Thyroid gland (tissue), 4 donors: ENCODE measurements around the gene ABCA13. TPM values are rescaled to one million over a fixed set of nuclear protein-coding genes. Genes with fewer than 3 reads are reported as not detected.

Experiments
- DNase-seq, 2 donors: peaks; one replicate each; pipeline ENCODE4 v3.0.0-alpha.2; 2019
- H3K27ac ChIP-seq, 3 donors: fragments of 200-600 bp; sonication (generic); 1 replicate in 2 of 3; 2 replicates in 1 of 3; pipeline ENCODE4 v1.5.1; 2016 to 2019; ENCODE audit warnings: mild to moderate bottlenecking in 1 of 3, moderate library complexity in 1 of 3
- H3K27me3 ChIP-seq: fragments of 200-600 bp; sonication (generic); one replicate; pipeline ENCODE4 v1.5.1; 2019
- H3K36me3 ChIP-seq, 2 donors: fragments of 200-600 bp; sonication (generic); one replicate each; pipeline ENCODE4 v1.5.1; 2016 to 2019
- H3K4me1 ChIP-seq, 2 donors: fragments of 200-600 bp; sonication (generic); one replicate each; pipeline ENCODE4 v1.5.1; 2017 to 2019
- H3K4me3 ChIP-seq, 3 donors: fragments of 200-600 bp; sonication (generic); replicated peaks in 1 of 3; 1 replicate in 2 of 3; 2 replicates in 1 of 3; pipeline ENCODE4 v1.5.1; 2016; ENCODE audit warnings: mild to moderate bottlenecking in 1 of 3
- H3K9me3 ChIP-seq: fragments of 200-600 bp; sonication (generic); one replicate; pipeline ENCODE4 v1.5.1; 2017
- CTCF ChIP-seq, 6 experiments: fragments of 200-600 bp in 3 of 6; fragments of 450-650 bp in 3 of 6; sonication (generic) in 3 of 6; IDR thresholded peaks; one replicate each; pipeline ENCODE4 v1.5.1; 2016 to 2019; ENCODE audit warnings: antibody characterized with exemption in 6 of 6, mild to moderate bottlenecking in 2 of 6, inconsistent platforms in 1 of 6, moderate library complexity in 1 of 6
- POLR2A ChIP-seq, 2 donors: fragments of 450-650 bp; IDR thresholded peaks; one replicate each; pipeline ENCODE4 v1.6.1; 2017; ENCODE audit warnings: antibody characterized with exemption in 2 of 2, mild to moderate bottlenecking in 2 of 2, moderate library complexity in 1 of 2
- WGBS, 2 donors: methylation state at CpG; one replicate each; pipeline ENCODE4 v1.1.5; 2017; 5-methylcytosine and 5-hydroxymethylcytosine counted together
- intact Hi-C: fragments of 100-400 bp; cut with DNase I; formaldehyde crosslinking; loops from one replicate; pipeline ENCODE4 v1.15.1; 2023
- total RNA-seq, 4 donors: library from RNA; depleted of rRNA; stranded (reverse); fragments of >200 nt; gene quantifications; one replicate each; pipeline ENCODE4 v1.2.3, GENCODE V29; 2016

The ABCA13 gene
- total RNA-seq, 4 donors from 2014 or later = 7.6 to 13.3 (median 11.7) TPM

GRCh38 chr7:48587475-48587874 is 416.2 kb downstream of the ABCA13 start:
- Histone ChIP-seq H3K27me3 (no peaks in the 10 kb centered on the region), H3K27ac (no peak overlapping the region), H3K9me3 (no peaks in the 10 kb centered on the region), H3K36me3 (no peaks in the 10 kb centered on the region), H3K4me1 (no peaks in the 10 kb centered on the region), H3K4me3 (no peak overlapping the region)
- intact Hi-C loops = no loop called here
- DNase-seq = no peak
- TF ChIP-seq POLR2A (IDR thresholded peaks at IDR 0.05) = no peak
- TF ChIP-seq CTCF (IDR thresholded peaks at IDR 0.05) = no peak

- no peaks in the 10 kb centered on the region for H3K9me3 ChIP-seq
- intact Hi-C loops = no loop called here
- no peaks in the 10 kb centered on the region for H3K36me3 ChIP-seq
- H3K4me1 ChIP-seq = no peaks in the 10 kb centered on the region
- no peak for TF ChIP-seq POLR2A (IDR thresholded peaks at IDR 0.05)
- TF ChIP-seq CTCF (IDR thresholded peaks at IDR 0.05) = no peak
- no peak for DNase-seq
- H3K27me3 ChIP-seq = no peaks in the 10 kb centered on the region
- WGBS, 2 donors = 89 to 90% methylated on average over 2 of the region's 2 CpGs
- H3K4me3 ChIP-seq = no peak overlapping the region
- H3K27ac ChIP-seq = no peak overlapping the region
Observed at GRCh38 chr7:48594349-48594748, 423.1 kb downstream of the ABCA13 start.

- Histone ChIP-seq H3K9me3 (no peaks in the 10 kb centered on the region), H3K27me3 (no peaks in the 10 kb centered on the region), H3K36me3 (no peaks in the 10 kb centered on the region), H3K4me1 (no peaks in the 10 kb centered on the region), H3K27ac (no peak overlapping the region), H3K4me3 (no peak overlapping the region)
- TF ChIP-seq CTCF (IDR thresholded peaks at IDR 0.05) (no peak), POLR2A (IDR thresholded peaks at IDR 0.05) (no peak)
- WGBS, 2 donors = 76 to 82% methylated on average over 5 of the region's 5 CpGs
- intact Hi-C loops = no loop called here
- DNase-seq = no peak
Observed at GRCh38 chr7:48595756-48596155, 424.5 kb downstream of the ABCA13 start.

GRCh38 chr7:48610705-48611104 is 439.4 kb downstream of the ABCA13 start:
- DNase-seq = no peak
- no peaks in the 10 kb centered on the region for H3K27me3 ChIP-seq
- H3K9me3 ChIP-seq = no peaks in the 10 kb centered on the region
- H3K4me3 ChIP-seq = no peak overlapping the region
- no peak overlapping the region for H3K27ac ChIP-seq
- intact Hi-C loops = no loop called here
- H3K4me1 ChIP-seq = no peaks in the 10 kb centered on the region
- 91 to 94% methylated on average over 2 of the region's 2 CpGs for WGBS, 2 donors
- no peaks in the 10 kb centered on the region for H3K36me3 ChIP-seq
- TF ChIP-seq POLR2A (IDR thresholded peaks at IDR 0.05) (no peak), CTCF (IDR thresholded peaks at IDR 0.05) (no peak)

GRCh38 chr7:48611993-48612392 is 440.7 kb downstream of the ABCA13 start:
- Histone ChIP-seq H3K9me3 (no peaks in the 10 kb centered on the region), H3K27me3 (no peaks in the 10 kb centered on the region), H3K4me1 (no peaks in the 10 kb centered on the region), H3K27ac (no peak overlapping the region), H3K4me3 (no peak overlapping the region), H3K36me3 (no peaks in the 10 kb centered on the region)
- TF ChIP-seq POLR2A (IDR thresholded peaks at IDR 0.05) = no peak
- TF ChIP-seq CTCF (IDR thresholded peaks at IDR 0.05) = no peak
- intact Hi-C loops = no loop called here
- WGBS, 2 donors = 83 to 90% methylated on average over 3 of the region's 3 CpGs
- DNase-seq = no peak
